CD4-positive, alpha-beta T cell treated with Interferon alpha-2 for 1 hour (primary cell): ENCODE results near the gene SLC9A3.

Experiments
- DNase-seq, 2 donors: peaks; one replicate each; pipeline ENCODE4 v3.0.0-alpha.2; 2020 to 2022

The SLC9A3 gene

GRCh38 chr5:440401-441201 lies 83.6 kb downstream of the SLC9A3 start:
- peak in 1 of 2 donors; percentile 0 for DNase-seq

GRCh38 chr5:439636-440035 lies 84.6 kb downstream of the SLC9A3 start:
- peak in 1 of 2 donors; percentile 1 for DNase-seq

- peak in 1 of 2 donors; percentile 0 for DNase-seq
Observed at GRCh38 chr5:439181-439580, 85.1 kb downstream of the SLC9A3 start.

- peak in 1 of 2 donors; percentile 0 for DNase-seq
Observed at GRCh38 chr5:438481-438981, 85.7 kb downstream of the SLC9A3 start.

GRCh38 chr5:437281-437771 lies 86.9 kb downstream of the SLC9A3 start:
- peak in 1 of 2 donors; percentile 1 for DNase-seq

GRCh38 chr5:436641-436975 lies 87.6 kb downstream of the SLC9A3 start:
- DNase-seq, result no peak

GRCh38 chr5:435961-436640 lies 88.1 kb downstream of the SLC9A3 start:
- DNase-seq, result peak in 1 of 2 donors; percentile 1

GRCh38 chr5:435156-435790 lies 89.0 kb downstream of the SLC9A3 start:
- DNase-seq, result no peak

- peak in 1 of 2 donors; percentile 0 for DNase-seq
Observed at GRCh38 chr5:434443-435146, 89.7 kb downstream of the SLC9A3 start.

- DNase-seq, result no peak
Observed at GRCh38 chr5:433836-434235, 90.4 kb downstream of the SLC9A3 start.

GRCh38 chr5:432928-433791 lies 91.1 kb downstream of the SLC9A3 start:
- DNase-seq, result no peak

GRCh38 chr5:432201-432927 lies 91.9 kb downstream of the SLC9A3 start:
- peak in 1 of 2 donors; percentile 0 for DNase-seq

- DNase-seq, result no peak
Observed at GRCh38 chr5:431711-432050, 92.6 kb downstream of the SLC9A3 start.

GRCh38 chr5:431001-431710 lies 93.1 kb downstream of the SLC9A3 start:
- peak in 1 of 2 donors; percentile 28 for DNase-seq

GRCh38 chr5:430214-430925 lies 93.9 kb downstream of the SLC9A3 start:
- DNase-seq, result no peak

- no peak for DNase-seq
Observed at GRCh38 chr5:429453-430188, 94.6 kb downstream of the SLC9A3 start.

GRCh38 chr5:428754-429452 lies 95.3 kb downstream of the SLC9A3 start:
- no peak for DNase-seq

- DNase-seq, result no peak
Observed at GRCh38 chr5:428219-428618, 96.0 kb downstream of the SLC9A3 start.
